ENCODE measurements around the gene CABS1.

The CABS1 gene

GRCh38 chr4:70371987-70372386 is 37.2 kb downstream of the CABS1 start:
- TF ChIP-seq, protein P1, sequence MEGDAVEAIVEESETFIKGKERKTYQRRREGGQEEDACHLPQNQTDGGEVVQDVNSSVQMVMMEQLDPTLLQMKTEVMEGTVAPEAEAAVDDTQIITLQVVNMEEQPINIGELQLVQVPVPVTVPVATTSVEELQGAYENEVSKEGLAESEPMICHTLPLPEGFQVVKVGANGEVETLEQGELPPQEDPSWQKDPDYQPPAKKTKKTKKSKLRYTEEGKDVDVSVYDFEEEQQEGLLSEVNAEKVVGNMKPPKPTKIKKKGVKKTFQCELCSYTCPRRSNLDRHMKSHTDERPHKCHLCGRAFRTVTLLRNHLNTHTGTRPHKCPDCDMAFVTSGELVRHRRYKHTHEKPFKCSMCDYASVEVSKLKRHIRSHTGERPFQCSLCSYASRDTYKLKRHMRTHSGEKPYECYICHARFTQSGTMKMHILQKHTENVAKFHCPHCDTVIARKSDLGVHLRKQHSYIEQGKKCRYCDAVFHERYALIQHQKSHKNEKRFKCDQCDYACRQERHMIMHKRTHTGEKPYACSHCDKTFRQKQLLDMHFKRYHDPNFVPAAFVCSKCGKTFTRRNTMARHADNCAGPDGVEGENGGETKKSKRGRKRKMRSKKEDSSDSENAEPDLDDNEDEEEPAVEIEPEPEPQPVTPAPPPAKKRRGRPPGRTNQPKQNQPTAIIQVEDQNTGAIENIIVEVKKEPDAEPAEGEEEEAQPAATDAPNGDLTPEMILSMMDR (IDR thresholded peaks at IDR 0.05; ENCODE audit: borderline replicate concordance, insufficient read depth, low read depth, low read length), result no peak
- H3K4me3 ChIP-seq (ENCODE audit: low read depth, low read length), result no peak overlapping the region

DNA sequence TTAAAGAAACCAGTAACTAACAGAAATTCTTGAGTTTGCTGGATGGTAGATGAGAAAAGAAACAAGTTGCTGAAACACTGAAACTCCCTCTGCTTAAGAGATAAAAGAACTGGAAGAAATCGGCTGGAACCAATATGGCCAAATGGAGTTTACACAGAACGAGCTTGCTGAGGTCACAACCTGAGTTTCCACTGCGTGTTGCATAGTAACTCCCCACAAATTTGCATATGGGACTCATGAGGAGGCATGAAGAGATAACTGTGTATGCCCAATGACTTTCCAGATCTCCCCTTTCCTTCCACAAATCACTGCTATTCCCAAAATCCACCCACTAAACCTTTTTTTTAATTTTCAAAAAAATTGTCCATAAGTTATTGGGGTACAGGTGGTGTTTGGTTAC is 38.0 kb downstream of the CABS1 start:
- H3K4me3 ChIP-seq (ENCODE audit: low read depth, low read length), result no peak overlapping the region
- TF ChIP-seq, protein P1 (IDR thresholded peaks at IDR 0.05; ENCODE audit: borderline replicate concordance, insufficient read depth, low read depth, low read length), result no peak

- TF ChIP-seq, protein P1 (IDR thresholded peaks at IDR 0.05; ENCODE audit: borderline replicate concordance, insufficient read depth, low read depth, low read length), result no peak
- H3K4me3 ChIP-seq (ENCODE audit: low read depth, low read length), result no peak overlapping the region
Measured at GRCh38 chr4:70380578-70380977, 45.8 kb downstream of the CABS1 start.

DNA sequence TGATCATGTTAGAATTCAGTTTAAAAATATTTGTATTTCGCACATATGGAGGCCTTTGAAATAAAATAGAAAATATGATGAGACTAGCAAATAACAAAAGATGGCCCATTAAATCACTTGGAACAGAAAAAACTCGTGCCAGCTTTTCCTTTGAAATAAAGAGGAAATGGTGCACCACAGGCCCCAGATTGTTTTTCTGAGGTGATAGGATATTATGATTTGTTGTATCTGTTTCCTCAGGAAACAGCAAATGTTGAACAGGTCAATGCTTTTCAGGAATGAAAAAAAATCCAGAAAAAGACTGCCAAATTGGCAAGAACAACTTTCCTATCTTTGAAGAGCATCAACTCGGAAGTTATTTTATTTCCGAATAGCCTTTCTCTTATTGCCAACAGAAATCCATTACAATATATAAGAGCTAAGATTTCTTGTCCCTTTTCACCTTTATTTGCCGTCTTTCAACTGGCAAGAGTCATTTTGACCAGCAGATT is 48.0 kb downstream of the CABS1 start, which contains the start of gene SMR3B:
Gene SMR3B, plus strand, starts transcription at position 441 of the 491 bp plus-strand sequence. CDS start 1,380 bp downstream, outside the sequence.
- H3K4me3 ChIP-seq (ENCODE audit: low read depth, low read length), result no peak within 1 kb of the TSS
- TF ChIP-seq, protein P1 (IDR thresholded peaks at IDR 0.05; ENCODE audit: borderline replicate concordance, insufficient read depth, low read depth, low read length), result no peak
